ENCODE measurements around the gene IGF1. TPM values are rescaled to one million over a fixed set of nuclear protein-coding genes. Genes with fewer than 3 reads are reported as not detected.

Gene IGF1
- total RNA-seq, 1 experiment from 2014 or later, result not detected

DNA sequence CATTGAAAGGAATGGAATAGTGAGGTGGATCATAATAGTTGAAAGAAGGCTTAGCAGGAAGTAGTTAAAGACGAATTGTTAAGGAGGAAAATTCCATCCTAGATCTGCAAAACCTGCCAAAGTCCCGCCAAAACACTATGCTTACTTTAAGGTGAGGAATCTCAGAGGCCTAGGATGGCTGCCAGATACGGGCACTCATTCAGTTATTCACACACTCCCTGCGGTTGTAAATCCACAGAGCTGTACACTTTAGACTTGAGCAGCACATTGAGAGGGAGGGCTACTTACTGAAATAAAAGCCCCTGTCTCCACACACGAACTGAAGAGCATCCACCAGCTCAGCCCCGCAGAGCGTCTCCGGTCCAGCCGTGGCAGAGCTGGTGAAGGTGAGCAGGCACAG lies 5.0 kb downstream of the IGF1 start:
- no peaks in the 10 kb centered on the region for H3K4me1 ChIP-seq (ENCODE audit: low read length)
- H3K9me2 ChIP-seq (replicated peaks; ENCODE audit: insufficient read depth, low read length), result no peaks in the 10 kb centered on the region
- H3K4me3 ChIP-seq (ENCODE audit: low read length), result no peak overlapping the region
- no peaks in the 10 kb centered on the region for H3K36me3 ChIP-seq (ENCODE audit: insufficient read depth, low read length)
- no peak for DNase-seq
- H3K9me3 ChIP-seq (ENCODE audit: low read length), result no peaks in the 10 kb centered on the region
- no peak overlapping the region for H3K4me2 ChIP-seq (ENCODE audit: low read depth, low read length, poor library complexity, severe bottlenecking)
- no peak overlapping the region for H2AFZ ChIP-seq (ENCODE audit: low read length)
- no peaks in the 10 kb centered on the region for H3K79me2 ChIP-seq (ENCODE audit: low read length)
- no peaks in the 10 kb centered on the region for H3K27me3 ChIP-seq (ENCODE audit: low read length)
- no peak overlapping the region for H3K9ac ChIP-seq (ENCODE audit: low read length)
- no peaks in the 10 kb centered on the region for H4K20me1 ChIP-seq (ENCODE audit: insufficient read depth, low read depth, low read length)
- H3K27ac ChIP-seq (ENCODE audit: low read length), result no peak overlapping the region

DNA sequence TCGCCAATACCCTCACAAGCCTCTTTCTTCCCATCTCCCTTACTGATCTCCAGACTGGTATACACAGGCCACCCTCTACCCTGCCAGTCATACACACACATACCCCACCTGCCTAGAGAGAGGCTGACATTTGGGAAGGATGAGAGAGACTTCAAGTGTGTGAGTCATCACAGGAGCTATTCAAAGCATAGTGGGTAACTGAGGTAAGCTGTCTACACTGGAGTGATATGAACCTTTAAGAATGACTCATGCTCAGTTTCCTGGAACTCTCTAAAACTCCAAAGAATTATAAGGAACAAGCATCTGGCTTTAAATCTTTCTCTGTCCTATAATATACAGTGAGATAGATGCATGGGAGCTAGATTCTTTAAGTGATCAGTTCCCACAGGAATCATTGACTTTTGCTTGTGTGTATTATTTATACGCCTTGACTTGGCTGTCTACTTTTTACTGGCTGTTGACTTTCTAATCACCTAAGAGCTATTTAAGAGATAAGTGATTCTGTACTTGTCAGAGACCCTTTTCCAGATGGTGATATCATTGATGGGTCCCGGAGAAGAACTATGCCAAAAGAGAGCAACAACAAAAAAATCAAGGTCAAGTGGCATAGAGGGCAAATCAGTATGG lies 5.8 kb downstream of the IGF1 start:
- H3K4me1 ChIP-seq (ENCODE audit: low read length), result no peaks in the 10 kb centered on the region
- DNase-seq, result no peak
- H3K9ac ChIP-seq (ENCODE audit: low read length), result no peak overlapping the region
- no peaks in the 10 kb centered on the region for H3K79me2 ChIP-seq (ENCODE audit: low read length)
- H3K4me2 ChIP-seq (ENCODE audit: low read depth, low read length, poor library complexity, severe bottlenecking), result no peak overlapping the region
- no peaks in the 10 kb centered on the region for H3K9me2 ChIP-seq (replicated peaks; ENCODE audit: insufficient read depth, low read length)
- H3K27me3 ChIP-seq (ENCODE audit: low read length), result no peaks in the 10 kb centered on the region
- H4K20me1 ChIP-seq (ENCODE audit: insufficient read depth, low read depth, low read length), result no peaks in the 10 kb centered on the region
- H3K36me3 ChIP-seq (ENCODE audit: insufficient read depth, low read length), result no peaks in the 10 kb centered on the region
- H3K9me3 ChIP-seq (ENCODE audit: low read length), result no peaks in the 10 kb centered on the region
- no peak overlapping the region for H3K27ac ChIP-seq (ENCODE audit: low read length)
- H2AFZ ChIP-seq (ENCODE audit: low read length), result no peak overlapping the region
- H3K4me3 ChIP-seq (ENCODE audit: low read length), result no peak overlapping the region

DNA sequence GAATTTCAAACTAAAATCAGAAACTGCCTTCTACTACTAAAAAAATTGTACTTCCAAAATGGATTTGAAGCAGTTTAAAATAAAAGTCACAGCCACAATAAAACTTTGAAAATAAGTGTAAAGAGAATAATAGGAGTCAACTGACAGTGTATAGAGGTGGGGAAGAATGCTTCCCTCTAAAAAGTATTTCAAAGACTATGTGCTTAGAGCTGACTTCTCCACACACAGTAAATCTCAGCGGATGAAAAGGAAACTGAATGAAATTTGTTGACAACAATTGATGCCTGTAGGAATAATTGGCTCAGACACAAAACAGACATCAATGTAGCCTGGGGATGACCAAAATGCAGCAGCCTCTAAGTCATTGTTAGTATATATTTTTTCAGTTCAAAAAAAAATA lies 7.9 kb downstream of the IGF1 start:
- H3K4me1 ChIP-seq (ENCODE audit: low read length), result no peaks in the 10 kb centered on the region
- H3K27ac ChIP-seq (ENCODE audit: low read length), result no peak overlapping the region
- no peaks in the 10 kb centered on the region for H3K27me3 ChIP-seq (ENCODE audit: low read length)
- H2AFZ ChIP-seq (ENCODE audit: low read length), result no peak overlapping the region
- no peaks in the 10 kb centered on the region for H3K36me3 ChIP-seq (ENCODE audit: insufficient read depth, low read length)
- H3K4me2 ChIP-seq (ENCODE audit: low read depth, low read length, poor library complexity, severe bottlenecking), result no peak overlapping the region
- no peaks in the 10 kb centered on the region for H3K9me3 ChIP-seq (ENCODE audit: low read length)
- DNase-seq, result no peak
- H3K9me2 ChIP-seq (replicated peaks; ENCODE audit: insufficient read depth, low read length), result no peaks in the 10 kb centered on the region
- H3K4me3 ChIP-seq (ENCODE audit: low read length), result no peak overlapping the region
- no peaks in the 10 kb centered on the region for H3K79me2 ChIP-seq (ENCODE audit: low read length)
- no peaks in the 10 kb centered on the region for H4K20me1 ChIP-seq (ENCODE audit: insufficient read depth, low read depth, low read length)
- H3K9ac ChIP-seq (ENCODE audit: low read length), result no peak overlapping the region

- Histone ChIP-seq H3K9me2 (replicated peaks; ENCODE audit: insufficient read depth, low read length) (no peaks in the 10 kb centered on the region), H3K27ac (ENCODE audit: low read length) (no peak overlapping the region), H3K4me1 (ENCODE audit: low read length) (no peaks in the 10 kb centered on the region), H4K20me1 (ENCODE audit: insufficient read depth, low read depth, low read length) (no peaks in the 10 kb centered on the region), H3K36me3 (ENCODE audit: insufficient read depth, low read length) (no peaks in the 10 kb centered on the region), H3K9ac (ENCODE audit: low read length) (no peak overlapping the region), H3K79me2 (ENCODE audit: low read length) (no peaks in the 10 kb centered on the region), H3K4me2 (ENCODE audit: low read depth, low read length, poor library complexity, severe bottlenecking) (no peak overlapping the region), H3K27me3 (ENCODE audit: low read length) (no peaks in the 10 kb centered on the region), H3K4me3 (ENCODE audit: low read length) (no peak overlapping the region), H3K9me3 (ENCODE audit: low read length) (no peaks in the 10 kb centered on the region), H2AFZ (ENCODE audit: low read length) (no peak overlapping the region)
- no peak for DNase-seq
Measured at GRCh38 chr12:102471556-102471955, 8.8 kb downstream of the IGF1 start.

DNA sequence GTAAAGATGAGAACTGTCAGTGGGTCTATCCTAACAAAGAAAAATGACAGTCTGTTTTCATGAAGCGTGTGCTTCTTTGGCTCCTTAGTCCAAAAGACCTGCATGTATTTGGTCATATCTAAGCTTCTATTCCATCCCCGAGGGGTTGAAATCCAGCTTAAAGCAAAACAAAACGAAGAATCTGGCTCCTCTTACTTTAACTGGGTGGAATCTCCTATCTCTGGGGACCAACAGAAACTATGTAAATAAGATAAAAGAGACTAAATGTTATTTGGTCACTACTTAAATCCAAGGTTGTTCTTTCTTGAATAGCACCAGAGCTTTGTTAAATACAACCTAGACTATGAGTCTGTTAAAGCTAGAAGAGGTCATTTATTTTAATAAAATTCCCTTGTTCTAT lies 9.4 kb downstream of the IGF1 start:
- Histone ChIP-seq H3K4me3 (ENCODE audit: low read length) (no peak overlapping the region), H3K79me2 (ENCODE audit: low read length) (no peaks in the 10 kb centered on the region), H4K20me1 (ENCODE audit: insufficient read depth, low read depth, low read length) (no peaks in the 10 kb centered on the region), H3K27ac (ENCODE audit: low read length) (no peak overlapping the region), H3K4me2 (ENCODE audit: low read depth, low read length, poor library complexity, severe bottlenecking) (no peak overlapping the region), H3K9me2 (replicated peaks; ENCODE audit: insufficient read depth, low read length) (no peaks in the 10 kb centered on the region), H3K9me3 (ENCODE audit: low read length) (no peaks in the 10 kb centered on the region), H3K4me1 (ENCODE audit: low read length) (no peaks in the 10 kb centered on the region), H3K36me3 (ENCODE audit: insufficient read depth, low read length) (no peaks in the 10 kb centered on the region), H3K27me3 (ENCODE audit: low read length) (no peaks in the 10 kb centered on the region), H2AFZ (ENCODE audit: low read length) (no peak overlapping the region), H3K9ac (ENCODE audit: low read length) (no peak overlapping the region)
- no peak for DNase-seq

DNA sequence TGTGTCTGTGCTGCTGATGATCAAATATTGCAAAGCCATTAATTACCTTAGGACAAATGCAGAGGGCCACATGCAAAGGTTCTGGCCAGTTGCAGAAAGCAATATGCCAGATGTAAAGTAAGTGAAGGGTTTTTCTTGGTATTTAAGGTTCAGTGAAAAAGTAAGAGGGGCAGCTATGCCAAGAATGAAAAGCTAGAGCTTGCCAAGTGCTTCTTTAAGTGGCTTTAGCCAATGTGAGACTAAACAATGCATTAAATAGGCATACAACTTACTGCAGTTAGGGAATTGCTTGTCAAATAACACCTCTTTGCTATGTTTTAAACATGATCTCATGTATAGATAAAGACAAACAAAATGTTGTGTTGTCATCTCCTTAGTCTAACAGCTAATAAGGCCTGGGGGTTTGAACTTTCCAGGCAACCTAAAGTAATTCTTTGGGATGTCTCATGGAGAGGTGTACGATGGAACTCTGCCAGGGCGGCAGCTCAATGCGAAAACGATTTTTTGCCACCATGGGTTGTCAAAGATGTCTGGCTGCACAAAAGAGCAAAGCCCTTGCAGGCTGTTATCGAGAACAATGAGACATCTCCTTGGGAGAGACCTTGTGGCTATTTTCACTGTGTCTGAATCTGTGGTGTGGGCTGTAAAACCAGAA lies 12.0 kb downstream of the IGF1 start:
- H3K9me3 ChIP-seq (ENCODE audit: low read length), result no peaks in the 10 kb centered on the region
- no peak overlapping the region for H3K27ac ChIP-seq (ENCODE audit: low read length)
- H3K9ac ChIP-seq (ENCODE audit: low read length), result no peak overlapping the region
- DNase-seq, result no peak
- no peaks in the 10 kb centered on the region for H4K20me1 ChIP-seq (ENCODE audit: insufficient read depth, low read depth, low read length)
- no peaks in the 10 kb centered on the region for H3K4me1 ChIP-seq (ENCODE audit: low read length)
- H3K4me2 ChIP-seq (ENCODE audit: low read depth, low read length, poor library complexity, severe bottlenecking), result no peak overlapping the region
- H3K27me3 ChIP-seq (ENCODE audit: low read length), result no peaks in the 10 kb centered on the region
- H3K9me2 ChIP-seq (replicated peaks; ENCODE audit: insufficient read depth, low read length), result no peaks in the 10 kb centered on the region
- H2AFZ ChIP-seq (ENCODE audit: low read length), result no peak overlapping the region
- no peak overlapping the region for H3K4me3 ChIP-seq (ENCODE audit: low read length)
- no peaks in the 10 kb centered on the region for H3K36me3 ChIP-seq (ENCODE audit: insufficient read depth, low read length)
- H3K79me2 ChIP-seq (ENCODE audit: low read length), result no peaks in the 10 kb centered on the region

DNA sequence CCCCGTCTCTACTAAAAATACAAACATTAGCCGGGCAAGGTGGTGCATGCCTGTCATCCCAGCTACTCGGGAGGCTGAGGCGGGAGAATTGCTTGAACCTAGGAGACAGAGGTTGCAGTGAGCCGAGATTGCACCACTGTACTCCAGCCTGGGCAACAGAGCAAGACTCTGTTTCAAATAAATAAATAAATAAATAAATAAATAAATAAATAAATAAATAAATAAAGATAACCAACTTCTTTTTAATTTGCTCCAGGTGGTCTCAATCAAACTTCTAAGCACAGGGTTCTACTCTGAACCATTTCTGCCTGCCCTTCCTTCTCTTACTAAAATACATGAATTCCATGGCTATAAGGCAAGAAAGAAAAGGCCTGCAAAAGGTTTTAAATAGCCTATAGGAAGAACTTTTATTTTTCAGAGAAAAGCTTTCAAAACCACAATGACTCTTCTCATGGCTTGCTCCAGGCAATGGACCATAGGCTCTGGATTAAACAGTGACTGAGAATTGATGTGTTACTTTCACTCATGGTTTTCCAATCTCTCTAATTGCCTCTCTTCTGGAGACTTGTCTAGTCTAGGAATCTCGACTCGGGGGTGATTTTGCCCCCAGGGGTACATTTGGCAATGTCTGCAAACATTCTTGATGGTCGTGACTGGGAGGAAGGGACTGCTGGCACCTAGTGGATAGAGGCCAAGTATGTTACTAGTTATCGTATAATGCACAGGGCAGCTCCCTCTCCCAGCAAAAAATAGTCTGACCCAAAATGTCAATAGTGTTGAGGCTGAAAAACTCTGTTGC lies 14.4 kb downstream of the IGF1 start:
- Histone ChIP-seq H3K4me3 (ENCODE audit: low read length) (no peak overlapping the region), H3K9me2 (replicated peaks; ENCODE audit: insufficient read depth, low read length) (no peaks in the 10 kb centered on the region), H3K27ac (ENCODE audit: low read length) (no peak overlapping the region), H3K27me3 (ENCODE audit: low read length) (no peaks in the 10 kb centered on the region), H3K4me1 (ENCODE audit: low read length) (peaks cover 6% of the 10 kb centered on the region), H3K9me3 (ENCODE audit: low read length) (no peaks in the 10 kb centered on the region), H4K20me1 (ENCODE audit: insufficient read depth, low read depth, low read length) (no peaks in the 10 kb centered on the region), H3K36me3 (ENCODE audit: insufficient read depth, low read length) (no peaks in the 10 kb centered on the region), H3K79me2 (ENCODE audit: low read length) (no peaks in the 10 kb centered on the region), H3K9ac (ENCODE audit: low read length) (no peak overlapping the region), H3K4me2 (ENCODE audit: low read depth, low read length, poor library complexity, severe bottlenecking) (no peak overlapping the region), H2AFZ (ENCODE audit: low read length) (no peak overlapping the region)
- no peak for DNase-seq

DNA sequence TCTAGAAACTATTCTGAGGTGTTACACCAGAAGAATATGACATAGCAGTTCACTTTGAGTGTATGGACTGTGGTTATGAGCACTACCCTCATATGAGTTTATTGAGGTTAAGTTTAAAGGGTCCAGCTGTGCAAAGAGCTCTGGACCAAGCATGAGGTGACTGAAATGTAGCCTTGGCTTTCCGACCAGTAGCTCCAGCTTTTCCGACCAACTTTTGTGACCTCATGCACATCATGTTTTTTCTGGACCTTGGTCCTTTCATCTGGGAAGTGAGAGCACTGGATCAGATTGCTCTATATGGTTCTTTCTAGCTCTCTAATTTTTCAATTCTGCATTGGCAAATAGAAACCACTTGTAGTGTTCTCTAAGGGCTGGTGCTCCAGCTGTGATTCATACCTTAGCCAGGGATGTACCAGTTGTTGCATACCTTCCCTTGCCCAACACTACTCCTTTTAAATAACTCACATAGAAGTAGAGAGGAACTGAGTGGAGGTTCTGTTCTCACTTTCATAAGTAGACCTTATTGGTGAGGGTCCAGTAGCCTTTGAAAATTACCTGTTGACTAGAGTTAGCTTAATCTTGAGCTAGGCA lies 16.6 kb downstream of the IGF1 start:
- Histone ChIP-seq H3K4me2 (ENCODE audit: low read depth, low read length, poor library complexity, severe bottlenecking) (no peak overlapping the region), H3K27me3 (ENCODE audit: low read length) (no peaks in the 10 kb centered on the region), H3K9me3 (ENCODE audit: low read length) (no peaks in the 10 kb centered on the region), H3K4me3 (ENCODE audit: low read length) (no peak overlapping the region), H4K20me1 (ENCODE audit: insufficient read depth, low read depth, low read length) (no peaks in the 10 kb centered on the region), H3K36me3 (ENCODE audit: insufficient read depth, low read length) (no peaks in the 10 kb centered on the region), H3K27ac (ENCODE audit: low read length) (no peak overlapping the region), H2AFZ (ENCODE audit: low read length) (no peak overlapping the region), H3K4me1 (ENCODE audit: low read length) (peaks cover 6% of the 10 kb centered on the region), H3K9me2 (replicated peaks; ENCODE audit: insufficient read depth, low read length) (no peaks in the 10 kb centered on the region), H3K9ac (ENCODE audit: low read length) (no peak overlapping the region), H3K79me2 (ENCODE audit: low read length) (no peaks in the 10 kb centered on the region)
- DNase-seq, result no peak
